ENCODE data around the gene ACBD4. TPM values are rescaled to one million over a fixed set of nuclear protein-coding genes. Genes with fewer than 3 reads are reported as not detected.

Gene ACBD4
- total and polyA plus RNA-seq, 4 donors = 7.8 to 15.7 (median 12.7) TPM

DNA sequence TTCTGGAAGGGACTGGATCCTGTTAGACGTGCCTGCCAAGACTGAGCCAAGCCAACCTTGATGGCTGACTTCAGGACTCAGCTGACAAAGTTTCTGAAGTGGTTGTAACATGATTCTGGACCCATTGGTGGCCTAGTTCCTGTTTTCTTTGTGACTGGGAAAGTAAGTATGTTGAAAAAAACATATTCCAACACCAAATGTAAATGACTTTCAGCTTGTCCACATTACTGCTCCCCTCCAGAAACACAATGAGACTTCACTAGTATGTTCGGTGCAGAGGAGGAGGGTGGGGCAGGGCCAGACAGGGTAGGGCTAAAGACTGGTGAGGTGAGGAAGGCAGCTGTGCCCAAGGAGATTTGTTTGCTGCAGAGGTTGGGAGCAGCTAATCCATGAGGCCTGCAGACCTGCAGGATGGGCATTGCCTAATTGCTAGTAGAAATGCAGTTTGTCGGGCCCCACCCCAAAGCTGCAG, 47.9 kb upstream of the ACBD4 start:
- H3K4me1 ChIP-seq (ENCODE audit: control insufficient read depth in 5 of 5, insufficient read depth in 5 of 5, low read length in 5 of 5) = peaks cover 0 to 2% (median 0%) of the 10 kb centered on the region in 5 donors
- H3K27ac ChIP-seq (ENCODE audit: low read depth in 1 of 2, low read length in 1 of 2) = peak overlapping the region in 1 of 2 donors; percentile 20
- no peaks in the 10 kb centered on the region for H3K27me3 ChIP-seq (ENCODE audit: control insufficient read depth in 3 of 3, insufficient read depth in 3 of 3, low read length in 2 of 3)
- ATAC-seq (ENCODE audit: insufficient read depth, low FRiP score) (no peak), DNase-seq (peak in 2 of 3 donors; percentile 8 to 28)
- no peaks in the 10 kb centered on the region for H3K9me3 ChIP-seq (ENCODE audit: control insufficient read depth in 4 of 4, insufficient read depth in 3 of 4, low read length in 3 of 4)
- no peak overlapping the region for H3K9ac ChIP-seq (ENCODE audit: insufficient read depth in 1 of 2, low read length in 2 of 2)
- H3K4me3 ChIP-seq = no peak overlapping the region
- WGBS, 2 donors = 82 to 85% methylated on average over 3 of the region's 3 CpGs
- H3K36me3 ChIP-seq (ENCODE audit: control insufficient read depth in 4 of 4, insufficient read depth in 4 of 4, low read length in 4 of 4) = peaks cover 24 to 50% (median 36%) of the 10 kb centered on the region in 4 donors
- TF ChIP-seq, protein P1, sequence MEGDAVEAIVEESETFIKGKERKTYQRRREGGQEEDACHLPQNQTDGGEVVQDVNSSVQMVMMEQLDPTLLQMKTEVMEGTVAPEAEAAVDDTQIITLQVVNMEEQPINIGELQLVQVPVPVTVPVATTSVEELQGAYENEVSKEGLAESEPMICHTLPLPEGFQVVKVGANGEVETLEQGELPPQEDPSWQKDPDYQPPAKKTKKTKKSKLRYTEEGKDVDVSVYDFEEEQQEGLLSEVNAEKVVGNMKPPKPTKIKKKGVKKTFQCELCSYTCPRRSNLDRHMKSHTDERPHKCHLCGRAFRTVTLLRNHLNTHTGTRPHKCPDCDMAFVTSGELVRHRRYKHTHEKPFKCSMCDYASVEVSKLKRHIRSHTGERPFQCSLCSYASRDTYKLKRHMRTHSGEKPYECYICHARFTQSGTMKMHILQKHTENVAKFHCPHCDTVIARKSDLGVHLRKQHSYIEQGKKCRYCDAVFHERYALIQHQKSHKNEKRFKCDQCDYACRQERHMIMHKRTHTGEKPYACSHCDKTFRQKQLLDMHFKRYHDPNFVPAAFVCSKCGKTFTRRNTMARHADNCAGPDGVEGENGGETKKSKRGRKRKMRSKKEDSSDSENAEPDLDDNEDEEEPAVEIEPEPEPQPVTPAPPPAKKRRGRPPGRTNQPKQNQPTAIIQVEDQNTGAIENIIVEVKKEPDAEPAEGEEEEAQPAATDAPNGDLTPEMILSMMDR (IDR thresholded peaks at IDR 0.05; ENCODE audit: control extremely low read depth, extremely low read depth) = no peak

GRCh38 chr17:45087978-45088377, 47.5 kb upstream of the ACBD4 start:
- H3K4me1 ChIP-seq (ENCODE audit: control insufficient read depth in 5 of 5, insufficient read depth in 5 of 5, low read length in 5 of 5) = peaks cover 0 to 2% (median 0%) of the 10 kb centered on the region in 5 donors
- 91 to 95% methylated on average over 5 of the region's 5 CpGs for WGBS, 2 donors
- no peak overlapping the region for H3K4me3 ChIP-seq
- peaks cover 23 to 49% (median 38%) of the 10 kb centered on the region in 4 donors for H3K36me3 ChIP-seq (ENCODE audit: control insufficient read depth in 4 of 4, insufficient read depth in 4 of 4, low read length in 4 of 4)
- no peak for DNase-seq
- H3K27ac ChIP-seq (ENCODE audit: low read depth in 1 of 2, low read length in 1 of 2) = peak overlapping the region in 1 of 2 donors; percentile 20
- no peaks in the 10 kb centered on the region for H3K9me3 ChIP-seq (ENCODE audit: control insufficient read depth in 4 of 4, insufficient read depth in 3 of 4, low read length in 3 of 4)
- no peak for ATAC-seq (ENCODE audit: insufficient read depth, low FRiP score)
- H3K27me3 ChIP-seq (ENCODE audit: control insufficient read depth in 3 of 3, insufficient read depth in 3 of 3, low read length in 2 of 3) = no peaks in the 10 kb centered on the region
- H3K9ac ChIP-seq (ENCODE audit: insufficient read depth in 1 of 2, low read length in 2 of 2) = no peak overlapping the region
- TF ChIP-seq, protein P1 (IDR thresholded peaks at IDR 0.05; ENCODE audit: control extremely low read depth, extremely low read depth) = no peak

GRCh38 chr17:45088741-45089140, 46.7 kb upstream of the ACBD4 start:
- H3K9me3 ChIP-seq (ENCODE audit: control insufficient read depth in 4 of 4, insufficient read depth in 3 of 4, low read length in 3 of 4) = no peaks in the 10 kb centered on the region
- TF ChIP-seq, protein P1 (IDR thresholded peaks at IDR 0.05; ENCODE audit: control extremely low read depth, extremely low read depth) = no peak
- DNase-seq (no peak), ATAC-seq (ENCODE audit: insufficient read depth, low FRiP score) (no peak)
- H3K27ac ChIP-seq (ENCODE audit: low read depth in 1 of 2, low read length in 1 of 2) = no peak overlapping the region
- WGBS, 2 donors = 85 to 87% methylated on average over 3 of the region's 3 CpGs
- peaks cover 0 to 5% (median 0%) of the 10 kb centered on the region in 5 donors for H3K4me1 ChIP-seq (ENCODE audit: control insufficient read depth in 5 of 5, insufficient read depth in 5 of 5, low read length in 5 of 5)
- no peaks in the 10 kb centered on the region for H3K27me3 ChIP-seq (ENCODE audit: control insufficient read depth in 3 of 3, insufficient read depth in 3 of 3, low read length in 2 of 3)
- H3K9ac ChIP-seq (ENCODE audit: insufficient read depth in 1 of 2, low read length in 2 of 2) = no peak overlapping the region
- H3K4me3 ChIP-seq = no peak overlapping the region
- H3K36me3 ChIP-seq (ENCODE audit: control insufficient read depth in 4 of 4, insufficient read depth in 4 of 4, low read length in 4 of 4) = peaks cover 19 to 49% (median 41%) of the 10 kb centered on the region in 4 donors

- no peak overlapping the region for H3K4me3 ChIP-seq
- no peaks in the 10 kb centered on the region for H3K9me3 ChIP-seq (ENCODE audit: control insufficient read depth in 4 of 4, insufficient read depth in 3 of 4, low read length in 3 of 4)
- H3K4me1 ChIP-seq (ENCODE audit: control insufficient read depth in 5 of 5, insufficient read depth in 5 of 5, low read length in 5 of 5) = peaks cover 0 to 7% (median 0%) of the 10 kb centered on the region in 5 donors
- DNase-seq (no peak), ATAC-seq (ENCODE audit: insufficient read depth, low FRiP score) (no peak)
- H3K9ac ChIP-seq (ENCODE audit: insufficient read depth in 1 of 2, low read length in 2 of 2) = no peak overlapping the region
- TF ChIP-seq, protein P1 (IDR thresholded peaks at IDR 0.05; ENCODE audit: control extremely low read depth, extremely low read depth) = no peak
- H3K36me3 ChIP-seq (ENCODE audit: control insufficient read depth in 4 of 4, insufficient read depth in 4 of 4, low read length in 4 of 4) = peaks cover 12 to 45% (median 40%) of the 10 kb centered on the region in 4 donors
- H3K27ac ChIP-seq (ENCODE audit: low read depth in 1 of 2, low read length in 1 of 2) = no peak overlapping the region
- no peaks in the 10 kb centered on the region for H3K27me3 ChIP-seq (ENCODE audit: control insufficient read depth in 3 of 3, insufficient read depth in 3 of 3, low read length in 2 of 3)
- WGBS, 2 donors = 77 to 82% methylated on average over 3 of the region's 3 CpGs
Observed at GRCh38 chr17:45090711-45091110, 44.8 kb upstream of the ACBD4 start.

All from lung (tissue), 12 donors.